ENCODE data around the gene ATL1.

The ATL1 gene

GRCh38 chr14:50575769-50576168 is 15.8 kb downstream of the ATL1 start:
- DNase-seq (ENCODE audit: extremely low read depth, low read depth) = no peak
- TF ChIP-seq CTCF (IDR thresholded peaks at IDR 0.05; ENCODE audit: low read depth, low read length, missing control alignments) = no peak
- no peak overlapping the region for H3K4me3 ChIP-seq (replicated peaks; ENCODE audit: low read depth, low read length)

- no peak for TF ChIP-seq CTCF (IDR thresholded peaks at IDR 0.05; ENCODE audit: low read depth, low read length, missing control alignments)
- H3K4me3 ChIP-seq (replicated peaks; ENCODE audit: low read depth, low read length) = no peak overlapping the region
- no peak for DNase-seq (ENCODE audit: extremely low read depth, low read depth)
These were observed 18.0 kb downstream of the ATL1 start for GRCh38 chr14:50577982-50578381.

- DNase-seq (ENCODE audit: extremely low read depth, low read depth) = no peak
- H3K4me3 ChIP-seq (replicated peaks; ENCODE audit: low read depth, low read length) = no peak overlapping the region
- TF ChIP-seq CTCF (IDR thresholded peaks at IDR 0.05; ENCODE audit: low read depth, low read length, missing control alignments) = no peak
These were observed 18.5 kb downstream of the ATL1 start for GRCh38 chr14:50578433-50578832.

- no peak for TF ChIP-seq CTCF (IDR thresholded peaks at IDR 0.05; ENCODE audit: low read depth, low read length, missing control alignments)
- H3K4me3 ChIP-seq (replicated peaks; ENCODE audit: low read depth, low read length) = no peak overlapping the region
- no peak for DNase-seq (ENCODE audit: extremely low read depth, low read depth)
These were observed 30.5 kb downstream of the ATL1 start for GRCh38 chr14:50590464-50590863.

- no peak overlapping the region for H3K4me3 ChIP-seq (replicated peaks; ENCODE audit: low read depth, low read length)
- no peak for TF ChIP-seq CTCF (IDR thresholded peaks at IDR 0.05; ENCODE audit: low read depth, low read length, missing control alignments)
- no peak for DNase-seq (ENCODE audit: extremely low read depth, low read depth)
These were observed 34.8 kb downstream of the ATL1 start for GRCh38 chr14:50594577-50595316.

- DNase-seq (ENCODE audit: extremely low read depth, low read depth) = no peak
- no peak overlapping the region for H3K4me3 ChIP-seq (replicated peaks; ENCODE audit: low read depth, low read length)
- no peak for TF ChIP-seq CTCF (IDR thresholded peaks at IDR 0.05; ENCODE audit: low read depth, low read length, missing control alignments)
These were observed 38.8 kb downstream of the ATL1 start for GRCh38 chr14:50598765-50599164.

All from HFF-Myc (cell line).